Left lung (tissue), 10 donors: Measurements from ENCODE around the gene CA11. TPM values are rescaled to one million over a fixed set of nuclear protein-coding genes. Genes with fewer than 3 reads are reported as not detected.

Experiments
- ATAC-seq: fragments of 200-7000 bp; cut with Tn5 transposase; one replicate; pipeline ENCODE4 v1.9.1; 2020; ENCODE audit warnings: moderate library complexity
- DNase-seq, 4 donors: peaks; one replicate each; pipeline ENCODE4 v3.0.0-alpha.2; 2013 to 2020
- H3K27ac ChIP-seq, 2 donors: fragments of 200-600 bp; sonication (generic) in 1 of 2; one replicate each; pipeline versions ENCODE4 v1.5.0 to v1.8.0; 2020 to 2021
- H3K27me3 ChIP-seq, 2 donors: fragments of 200-600 bp; sonication (generic) in 1 of 2; one replicate each; pipeline versions ENCODE4 v1.5.0 to v1.8.0; 2020 to 2021
- H3K36me3 ChIP-seq, 2 donors: fragments of 200-600 bp; sonication (generic) in 1 of 2; one replicate each; pipeline versions ENCODE4 v1.5.0 to v1.8.0; 2020 to 2021
- H3K4me1 ChIP-seq, 2 donors: fragments of 200-600 bp; one replicate each; pipeline ENCODE4 v1.8.0; 2021
- H3K4me3 ChIP-seq, 2 donors: fragments of 200-600 bp; sonication (generic) in 1 of 2; one replicate each; pipeline versions ENCODE4 v1.5.0 to v1.8.0; 2020 to 2021; ENCODE audit warnings: mild to moderate bottlenecking in 1 of 2
- H3K9me3 ChIP-seq, 2 donors: fragments of 200-600 bp; sonication (generic) in 1 of 2; one replicate each; pipeline versions ENCODE4 v1.5.0 to v1.8.0; 2020 to 2021
- intact Hi-C, 2 donors: fragments of 100-400 bp; cut with DNase I; formaldehyde crosslinking; loops; one replicate each; pipeline versions ENCODE4 v1.11.2 to v1.14.2; 2022
- polyA plus RNA-seq, 6 donors: library from polyadenylated mRNA; unstranded; fragments of 120-200 nt; gene quantifications; one replicate each; pipeline ENCODE4 v1.2.1, GENCODE V29; 2013; ENCODE audit not compliant: insufficient read length in 6 of 6
- total RNA-seq, 2 donors: library from RNA; stranded (reverse); fragmentation: NEBNext Ultra II Directional; extraction: Animal tissue kit (Norgen Biotek cat#: 25700); gene quantifications; one replicate each; pipeline ENCODE4 v1.2.1, GENCODE V29; 2021
- TF ChIP-seq, protein P1 (sequence below), 2 donors: fragments of 200-600 bp; sonication (generic) in 1 of 2; IDR thresholded peaks; one replicate each; pipeline versions ENCODE4 v1.5.0 to v1.8.0; 2021; ENCODE audit warnings: antibody characterized with exemption in 2 of 2
- donor health status: DM: no; HTN: yes; CAD: no.
- donor health status: DM: no; HTN: no; CAD: no.

CA11 gene
- total and polyA plus RNA-seq, 8 donors: 3.6 to 5.6 (median 4.5) TPM

- H3K9me3 ChIP-seq: no peaks in the 10 kb centered on the region
- ATAC-seq (no peak), DNase-seq (no peak)
- no peaks in the 10 kb centered on the region for H3K4me1 ChIP-seq
- intact Hi-C loops: no loop called here
- no peak within 1 kb of the TSS for H3K27ac ChIP-seq
- TF ChIP-seq, protein P1, sequence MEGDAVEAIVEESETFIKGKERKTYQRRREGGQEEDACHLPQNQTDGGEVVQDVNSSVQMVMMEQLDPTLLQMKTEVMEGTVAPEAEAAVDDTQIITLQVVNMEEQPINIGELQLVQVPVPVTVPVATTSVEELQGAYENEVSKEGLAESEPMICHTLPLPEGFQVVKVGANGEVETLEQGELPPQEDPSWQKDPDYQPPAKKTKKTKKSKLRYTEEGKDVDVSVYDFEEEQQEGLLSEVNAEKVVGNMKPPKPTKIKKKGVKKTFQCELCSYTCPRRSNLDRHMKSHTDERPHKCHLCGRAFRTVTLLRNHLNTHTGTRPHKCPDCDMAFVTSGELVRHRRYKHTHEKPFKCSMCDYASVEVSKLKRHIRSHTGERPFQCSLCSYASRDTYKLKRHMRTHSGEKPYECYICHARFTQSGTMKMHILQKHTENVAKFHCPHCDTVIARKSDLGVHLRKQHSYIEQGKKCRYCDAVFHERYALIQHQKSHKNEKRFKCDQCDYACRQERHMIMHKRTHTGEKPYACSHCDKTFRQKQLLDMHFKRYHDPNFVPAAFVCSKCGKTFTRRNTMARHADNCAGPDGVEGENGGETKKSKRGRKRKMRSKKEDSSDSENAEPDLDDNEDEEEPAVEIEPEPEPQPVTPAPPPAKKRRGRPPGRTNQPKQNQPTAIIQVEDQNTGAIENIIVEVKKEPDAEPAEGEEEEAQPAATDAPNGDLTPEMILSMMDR (IDR thresholded peaks at IDR 0.05): no peak
- no peaks in the 10 kb centered on the region for H3K27me3 ChIP-seq
- no peak within 1 kb of the TSS for H3K4me3 ChIP-seq
- no peaks in the 10 kb centered on the region for H3K36me3 ChIP-seq
These were observed 39.3 kb downstream of the CA11 start, which contains the start of gene SPACA4 for GRCh38 chr19:48606463-48607358. Gene SPACA4, plus strand, starts transcription at chr19:48606742. Its CDS starts 237 bp downstream, at chr19:48606979.

DNA sequence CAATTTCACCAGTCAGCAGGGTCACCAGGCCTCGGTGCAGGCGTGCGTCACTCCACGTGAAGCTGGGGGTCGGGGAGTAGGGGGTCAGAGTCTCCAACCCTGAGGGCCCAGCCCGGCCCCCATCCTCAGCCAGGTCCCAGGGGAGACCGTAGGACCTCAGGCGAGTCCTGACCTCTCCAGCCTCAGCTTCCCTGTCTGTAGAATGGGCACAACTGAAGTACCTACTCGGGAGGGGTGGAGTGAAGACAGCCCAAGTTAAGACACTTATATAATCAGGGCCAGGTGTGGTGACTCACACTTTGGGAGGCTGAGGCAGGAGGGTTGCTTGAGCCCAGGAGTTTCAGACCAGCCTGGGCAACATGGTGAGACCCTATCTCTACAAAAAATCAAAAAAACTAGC is 42.1 kb downstream of the CA11 start:
- Histone ChIP-seq H3K36me3 (no peaks in the 10 kb centered on the region), H3K27me3 (peaks cover 0 to 5% of the 10 kb centered on the region in 2 donors), H3K9me3 (no peaks in the 10 kb centered on the region), H3K4me1 (no peaks in the 10 kb centered on the region), H3K27ac (no peak overlapping the region), H3K4me3 (no peak overlapping the region)
- DNase-seq: no peak
- no peak for ATAC-seq
- intact Hi-C loops: no loop called here
- TF ChIP-seq, protein P1 (IDR thresholded peaks at IDR 0.05): no peak

- Histone ChIP-seq H3K27me3 (peaks cover 0 to 5% of the 10 kb centered on the region in 2 donors), H3K4me1 (no peaks in the 10 kb centered on the region), H3K4me3 (no peak overlapping the region), H3K27ac (no peak overlapping the region), H3K9me3 (no peaks in the 10 kb centered on the region), H3K36me3 (no peaks in the 10 kb centered on the region)
- no peak for ATAC-seq
- intact Hi-C loops: no loop called here
- TF ChIP-seq, protein P1 (IDR thresholded peaks at IDR 0.05): no peak
- no peak for DNase-seq
These were observed 42.5 kb downstream of the CA11 start for GRCh38 chr19:48603449-48603848.

DNA sequence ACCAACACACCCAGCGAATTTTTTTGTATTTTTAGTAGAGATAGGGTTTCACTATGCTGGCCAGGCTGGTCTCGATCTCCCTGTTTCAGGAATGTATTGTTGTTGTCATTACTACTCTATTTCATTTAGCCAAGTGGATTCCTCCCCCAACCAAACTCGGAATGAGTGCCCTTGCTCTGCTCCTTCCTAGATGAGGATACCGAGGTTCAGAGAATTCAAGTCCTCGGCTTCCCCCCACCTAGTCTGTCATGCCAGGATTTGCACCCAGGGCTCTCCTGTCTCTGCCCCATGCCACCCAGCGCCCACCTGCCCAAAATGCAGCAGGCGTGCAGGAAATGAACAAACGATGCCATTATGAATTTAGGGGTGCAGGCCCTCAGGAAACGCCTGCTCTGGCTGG is 43.0 kb downstream of the CA11 start:
- intact Hi-C loops: no loop called here
- ATAC-seq (no peak), DNase-seq (no peak)
- TF ChIP-seq, protein P1 (IDR thresholded peaks at IDR 0.05): no peak
- H3K27ac ChIP-seq: no peak overlapping the region
- peaks cover 0 to 5% of the 10 kb centered on the region in 2 donors for H3K27me3 ChIP-seq
- no peaks in the 10 kb centered on the region for H3K36me3 ChIP-seq
- H3K4me1 ChIP-seq: no peaks in the 10 kb centered on the region
- H3K4me3 ChIP-seq: no peak overlapping the region
- no peaks in the 10 kb centered on the region for H3K9me3 ChIP-seq

DNA sequence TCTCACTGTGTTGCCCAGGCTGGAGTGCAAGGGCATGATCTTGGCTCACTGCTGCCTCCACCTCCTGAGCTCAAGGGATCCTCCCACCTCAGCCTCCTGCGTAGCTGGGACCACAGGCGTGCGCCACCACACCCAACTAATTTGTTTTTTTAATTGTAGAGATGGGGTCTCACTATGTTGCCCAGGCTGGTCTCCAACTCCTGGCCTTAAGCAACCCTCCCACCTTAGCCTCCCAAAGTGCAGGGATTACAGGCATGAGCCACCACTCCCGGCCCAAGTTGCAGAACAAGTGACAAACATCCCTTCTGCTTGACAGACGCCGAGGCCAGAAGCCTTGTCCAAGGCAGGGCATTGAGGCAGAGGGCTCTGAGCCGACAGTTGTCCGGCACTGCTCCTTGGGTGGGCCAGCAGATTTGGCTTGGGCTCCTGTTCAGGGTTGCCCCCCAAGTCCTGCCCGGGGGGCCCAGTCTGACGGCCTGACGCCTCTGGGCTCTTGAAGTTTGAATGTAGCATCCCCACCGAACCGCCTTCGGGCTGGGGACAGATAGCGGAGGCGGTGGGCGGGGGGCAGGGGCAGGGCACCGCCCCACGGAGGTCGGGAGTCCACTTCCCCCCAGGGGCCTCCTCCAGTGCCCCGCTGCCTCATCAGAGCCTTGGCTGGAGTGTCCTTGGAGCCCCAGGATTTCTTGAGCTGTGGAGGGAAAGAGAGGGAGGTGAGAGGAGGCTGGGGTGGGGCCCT is 45.1 kb downstream of the CA11 start:
- intact Hi-C loops: no loop called here
- no peaks in the 10 kb centered on the region for H3K9me3 ChIP-seq
- ATAC-seq: no peak
- DNase-seq: no peak
- H3K27ac ChIP-seq: no peak overlapping the region
- no peaks in the 10 kb centered on the region for H3K36me3 ChIP-seq
- H3K27me3 ChIP-seq: peaks cover 0 to 5% of the 10 kb centered on the region in 2 donors
- no peak overlapping the region for H3K4me3 ChIP-seq
- no peaks in the 10 kb centered on the region for H3K4me1 ChIP-seq
- TF ChIP-seq, protein P1 (IDR thresholded peaks at IDR 0.05): no peak
